Activated CD4-positive, alpha-beta T cell treated with anti-CD3 and anti-CD28 coated beads for 24 hours (primary cell): ENCODE measurements around the gene TENM4.
"Not testable (repeated sequence)": the region's sequence is repeated elsewhere in the genome, so short reads cannot be mapped to it uniquely, and the experiment has no call there.

Experiments
- DNase-seq, 2 donors: peaks; one replicate each; pipeline ENCODE4 v3.0.0-alpha.2; 2020; ENCODE audit warnings: low read depth in 2 of 2

The TENM4 gene

GRCh38 chr11:78902771-78903507 is 537.9 kb downstream of the TENM4 start:
- DNase-seq, result no peak

DNA sequence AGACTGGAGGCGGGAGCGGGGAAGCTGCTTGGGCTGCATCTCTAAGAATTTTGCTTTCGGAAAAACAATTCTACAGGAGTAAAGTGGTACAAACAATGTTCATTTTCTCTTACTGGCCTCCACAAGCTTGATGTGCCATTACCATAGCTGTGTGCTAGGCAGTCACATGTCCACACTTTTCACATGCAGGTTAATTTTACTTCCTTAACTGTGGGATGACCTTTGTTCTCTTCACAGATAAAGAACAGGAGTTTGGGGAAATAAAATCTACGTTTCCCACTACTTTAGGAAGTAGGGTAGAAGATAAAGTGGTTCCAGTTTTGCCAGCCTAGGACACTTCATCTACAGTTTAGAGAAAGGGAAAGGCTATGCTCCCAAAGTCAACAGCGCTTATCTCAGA is 539.0 kb downstream of the TENM4 start:
- DNase-seq, result no peak

GRCh38 chr11:78898266-78898775 is 542.5 kb downstream of the TENM4 start:
- no peak for DNase-seq

- no peak for DNase-seq
Observed at GRCh38 chr11:78893996-78894395, 546.8 kb downstream of the TENM4 start.

DNA sequence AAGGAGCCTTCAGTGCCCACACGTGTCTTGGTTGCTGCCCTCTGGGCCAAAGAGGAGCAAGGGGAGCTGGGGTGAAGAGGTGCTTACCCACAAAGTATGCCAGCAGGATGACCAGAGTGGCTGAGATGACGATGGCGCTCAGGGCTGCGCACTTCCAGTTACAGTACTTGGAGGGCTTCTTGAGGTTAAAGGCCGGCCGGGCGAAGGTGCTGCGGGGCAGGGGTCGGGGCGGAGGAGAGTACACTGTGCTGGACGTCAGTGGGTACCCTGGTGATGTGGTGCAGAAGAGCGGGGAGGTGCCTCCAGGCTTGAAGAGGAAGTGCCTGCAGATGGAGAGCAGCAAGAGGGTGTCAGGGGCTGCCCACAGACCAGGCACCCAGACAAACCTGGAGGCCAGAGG is 551.1 kb downstream of the TENM4 start:
- no peak for DNase-seq

GRCh38 chr11:78886616-78887015 is 554.2 kb downstream of the TENM4 start:
- DNase-seq, result no peak

GRCh38 chr11:78884761-78885160 is 556.1 kb downstream of the TENM4 start:
- no peak for DNase-seq

GRCh38 chr11:78883506-78883905 is 557.3 kb downstream of the TENM4 start:
- no peak for DNase-seq

- DNase-seq, result not testable (repeated sequence)
Observed at GRCh38 chr11:78879094-78879980, 561.5 kb downstream of the TENM4 start.

- no peak for DNase-seq
Observed at GRCh38 chr11:78878631-78879030, 562.2 kb downstream of the TENM4 start.

- DNase-seq, result no peak
Observed at GRCh38 chr11:78876676-78877075, 564.2 kb downstream of the TENM4 start.

- no peak for DNase-seq
Observed at GRCh38 chr11:78870655-78871054, 570.2 kb downstream of the TENM4 start.

GRCh38 chr11:78869293-78869692 is 571.5 kb downstream of the TENM4 start:
- no peak for DNase-seq

DNA sequence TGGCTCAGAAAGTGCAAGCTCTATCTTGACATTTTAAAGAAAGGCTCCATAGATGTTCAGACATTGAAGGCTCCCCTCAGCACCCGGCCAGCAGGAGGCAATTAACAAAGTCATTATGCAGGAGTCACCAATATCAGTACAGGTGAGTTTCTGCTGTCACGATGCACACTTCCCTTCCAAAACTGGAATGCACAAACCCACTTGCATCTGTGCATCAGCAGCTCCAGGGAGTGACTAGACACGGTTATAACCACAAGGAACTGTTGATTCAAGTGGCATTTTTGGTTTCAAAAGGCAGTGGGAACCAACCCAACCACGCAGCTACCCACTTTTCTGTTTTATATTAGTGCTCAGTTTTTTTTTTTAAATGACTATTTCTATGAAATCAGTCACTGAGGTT is 572.3 kb downstream of the TENM4 start:
- no peak for DNase-seq

GRCh38 chr11:78860720-78861422 is 580.0 kb downstream of the TENM4 start:
- no peak for DNase-seq

DNA sequence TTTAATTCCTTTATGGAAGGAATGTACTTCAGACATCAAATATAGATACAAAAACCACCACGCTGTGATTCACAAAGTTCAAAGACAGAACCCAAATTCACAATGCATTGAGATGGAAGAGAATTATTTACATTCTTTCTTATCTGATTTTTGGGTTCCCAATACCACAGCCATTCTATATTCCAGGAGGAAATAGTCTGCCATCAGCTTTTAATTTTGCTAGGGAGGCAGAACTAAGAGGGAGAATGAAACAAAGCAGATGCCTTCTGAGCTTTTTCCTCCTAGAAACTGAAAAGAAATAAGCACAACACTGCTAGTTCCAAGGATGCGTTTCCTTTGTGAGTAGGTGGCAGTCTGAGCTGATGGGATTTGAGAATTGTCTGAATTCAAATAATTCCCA is 583.1 kb downstream of the TENM4 start:
- no peak for DNase-seq

DNA sequence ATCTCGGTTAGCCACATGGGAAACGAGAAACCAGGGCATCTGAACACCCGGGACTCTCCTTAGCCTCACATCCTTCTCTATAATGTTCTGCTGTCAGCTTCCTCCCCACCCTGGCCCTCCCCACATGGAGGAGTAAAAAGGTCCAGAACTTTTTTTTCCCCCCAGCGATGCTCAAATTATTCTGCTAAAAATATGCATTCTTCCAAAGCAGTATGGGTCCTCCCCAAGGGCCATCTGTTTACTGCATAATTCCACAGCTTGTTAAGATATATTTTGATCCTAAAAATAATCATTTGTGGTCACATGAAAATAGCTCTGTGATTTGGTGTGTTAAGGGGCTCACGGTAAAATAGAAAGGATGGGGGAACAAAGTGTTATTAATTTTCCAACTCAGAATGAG is 584.6 kb downstream of the TENM4 start:
- DNase-seq, result no peak

GRCh38 chr11:78855116-78855515 is 585.7 kb downstream of the TENM4 start:
- DNase-seq, result no peak

GRCh38 chr11:78853521-78853920 is 587.3 kb downstream of the TENM4 start:
- no peak for DNase-seq

GRCh38 chr11:78851878-78852586 is 588.8 kb downstream of the TENM4 start:
- DNase-seq, result no peak

DNA sequence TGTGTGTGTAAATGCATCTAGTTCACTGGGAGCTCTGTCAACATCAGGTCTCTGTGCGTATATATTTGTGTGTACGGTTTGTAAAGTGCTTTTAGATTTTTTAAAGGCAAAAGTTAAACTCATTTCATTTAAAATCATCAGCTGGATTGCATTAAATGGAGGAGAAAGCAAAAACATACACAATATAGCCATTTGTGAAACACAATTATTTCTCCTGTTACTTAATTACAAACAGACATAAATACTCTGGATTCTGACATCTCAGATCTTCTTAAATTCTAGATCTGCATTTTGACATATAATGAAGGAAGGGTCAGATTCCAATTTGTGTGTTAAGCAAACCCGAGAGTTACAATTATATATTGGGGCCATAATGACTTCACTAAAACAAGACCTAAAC is 590.8 kb downstream of the TENM4 start:
- no peak for DNase-seq

GRCh38 chr11:78846269-78846668 is 594.6 kb downstream of the TENM4 start:
- DNase-seq, result no peak
